ENCODE results near the gene TBX1.

DNA sequence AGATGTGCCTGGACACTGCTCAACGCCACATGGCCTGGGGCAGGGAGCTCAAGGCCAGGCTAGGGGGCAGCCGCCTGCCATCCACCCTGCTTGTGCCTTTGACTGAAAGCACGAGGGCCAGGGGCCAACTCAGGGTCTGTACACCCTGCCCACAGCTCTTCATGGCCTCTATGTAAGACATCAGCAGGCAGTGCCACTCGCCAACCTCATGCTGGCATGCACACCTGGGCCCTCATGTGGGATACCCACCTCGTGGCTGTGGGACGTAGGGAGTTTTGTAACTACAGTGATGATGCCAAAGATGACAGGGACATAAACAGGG, 25.6 kb downstream of the TBX1 start:
- TF ChIP-seq, protein P1, sequence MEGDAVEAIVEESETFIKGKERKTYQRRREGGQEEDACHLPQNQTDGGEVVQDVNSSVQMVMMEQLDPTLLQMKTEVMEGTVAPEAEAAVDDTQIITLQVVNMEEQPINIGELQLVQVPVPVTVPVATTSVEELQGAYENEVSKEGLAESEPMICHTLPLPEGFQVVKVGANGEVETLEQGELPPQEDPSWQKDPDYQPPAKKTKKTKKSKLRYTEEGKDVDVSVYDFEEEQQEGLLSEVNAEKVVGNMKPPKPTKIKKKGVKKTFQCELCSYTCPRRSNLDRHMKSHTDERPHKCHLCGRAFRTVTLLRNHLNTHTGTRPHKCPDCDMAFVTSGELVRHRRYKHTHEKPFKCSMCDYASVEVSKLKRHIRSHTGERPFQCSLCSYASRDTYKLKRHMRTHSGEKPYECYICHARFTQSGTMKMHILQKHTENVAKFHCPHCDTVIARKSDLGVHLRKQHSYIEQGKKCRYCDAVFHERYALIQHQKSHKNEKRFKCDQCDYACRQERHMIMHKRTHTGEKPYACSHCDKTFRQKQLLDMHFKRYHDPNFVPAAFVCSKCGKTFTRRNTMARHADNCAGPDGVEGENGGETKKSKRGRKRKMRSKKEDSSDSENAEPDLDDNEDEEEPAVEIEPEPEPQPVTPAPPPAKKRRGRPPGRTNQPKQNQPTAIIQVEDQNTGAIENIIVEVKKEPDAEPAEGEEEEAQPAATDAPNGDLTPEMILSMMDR (conservative IDR thresholded peaks at IDR 0.05 in 1 of 2, IDR thresholded peaks at IDR 0.05 in 1 of 2; ENCODE audit: extremely low read depth in 1 of 2, insufficient read depth in 1 of 2, low read depth in 1 of 2, low read length in 2 of 2) = no peak
- no peak for TF ChIP-seq EZH2 (IDR thresholded peaks at IDR 0.05; ENCODE audit: borderline replicate concordance, low read length)
